Germinal center (tissue), 1 donor: ENCODE data around the gene TM4SF4.

ENCODE experiments used
- DNase-seq: peaks from one replicate; pipeline ENCODE4 v3.0.0; 2012; ENCODE audit warnings: mixed read lengths, low spot score

The TM4SF4 gene

GRCh38 chr3:149512073-149512782, 37.7 kb downstream of the TM4SF4 start:
- DNase-seq: no peak

DNA sequence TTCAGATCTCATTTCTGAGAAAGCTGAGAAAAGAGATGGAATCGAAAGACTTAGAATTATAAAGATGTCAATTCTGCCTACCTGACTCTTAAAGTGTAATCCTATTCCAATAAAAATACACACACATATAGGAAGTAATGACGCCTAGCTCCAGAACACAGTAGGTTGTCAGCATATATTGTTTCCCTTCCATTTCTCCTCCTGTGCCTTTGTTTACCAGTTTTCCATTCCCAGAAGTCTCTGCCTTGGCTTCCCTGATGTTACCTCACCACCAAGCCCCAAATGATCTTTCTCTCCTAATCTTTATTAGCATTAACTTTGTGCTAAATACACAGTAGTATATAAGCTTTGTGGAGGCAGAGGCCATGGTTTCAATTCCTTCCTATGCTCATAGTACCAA, 40.0 kb downstream of the TM4SF4 start:
- DNase-seq: no peak

GRCh38 chr3:149515249-149515648, 40.8 kb downstream of the TM4SF4 start:
- DNase-seq: no peak

DNA sequence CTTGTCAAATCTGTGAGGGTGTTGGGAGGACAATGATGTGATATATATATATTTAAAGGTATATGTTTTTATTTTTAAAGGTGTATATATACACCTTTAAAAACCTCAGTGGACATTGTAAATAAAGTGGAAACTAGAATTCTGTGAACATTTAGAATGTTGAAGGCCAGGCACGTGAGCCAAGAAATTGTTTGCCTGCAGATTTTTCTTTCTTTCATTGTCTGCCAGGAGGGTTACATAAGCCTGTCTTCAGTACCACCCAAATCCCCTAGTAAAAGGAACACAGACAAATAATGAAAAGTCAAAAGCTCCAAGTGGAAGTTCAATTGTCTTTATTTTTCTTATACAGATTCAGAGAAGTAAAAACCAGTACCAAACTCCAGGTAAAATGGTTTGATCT, 42.4 kb downstream of the TM4SF4 start:
- no peak for DNase-seq

DNA sequence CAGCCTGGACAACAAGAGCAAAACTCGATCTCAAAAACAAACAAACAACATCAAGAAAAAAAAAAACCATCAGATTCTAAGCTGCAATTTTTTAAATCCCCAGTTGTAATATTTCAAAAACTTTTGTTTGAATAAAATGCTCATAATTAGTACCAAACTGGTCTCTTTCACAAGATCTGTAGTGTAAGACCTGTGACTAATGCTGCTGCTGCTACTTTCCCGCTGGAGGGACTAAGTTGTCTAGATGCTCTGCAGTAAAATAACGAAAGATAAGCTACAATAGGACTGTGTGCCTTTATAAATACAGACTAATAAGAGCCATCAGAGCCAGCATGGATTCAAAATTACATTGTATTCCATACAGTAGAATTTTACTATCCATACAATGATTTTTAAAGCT, 45.4 kb downstream of the TM4SF4 start:
- no peak for DNase-seq

GRCh38 chr3:149523512-149524299, 49.2 kb downstream of the TM4SF4 start:
- DNase-seq: no peak

GRCh38 chr3:149527531-149528339, 53.2 kb downstream of the TM4SF4 start:
- DNase-seq: no peak

- DNase-seq: no peak
These were observed 53.8 kb downstream of the TM4SF4 start for GRCh38 chr3:149528340-149528650.

- no peak for DNase-seq
These were observed 54.6 kb downstream of the TM4SF4 start for GRCh38 chr3:149529099-149529498.

DNA sequence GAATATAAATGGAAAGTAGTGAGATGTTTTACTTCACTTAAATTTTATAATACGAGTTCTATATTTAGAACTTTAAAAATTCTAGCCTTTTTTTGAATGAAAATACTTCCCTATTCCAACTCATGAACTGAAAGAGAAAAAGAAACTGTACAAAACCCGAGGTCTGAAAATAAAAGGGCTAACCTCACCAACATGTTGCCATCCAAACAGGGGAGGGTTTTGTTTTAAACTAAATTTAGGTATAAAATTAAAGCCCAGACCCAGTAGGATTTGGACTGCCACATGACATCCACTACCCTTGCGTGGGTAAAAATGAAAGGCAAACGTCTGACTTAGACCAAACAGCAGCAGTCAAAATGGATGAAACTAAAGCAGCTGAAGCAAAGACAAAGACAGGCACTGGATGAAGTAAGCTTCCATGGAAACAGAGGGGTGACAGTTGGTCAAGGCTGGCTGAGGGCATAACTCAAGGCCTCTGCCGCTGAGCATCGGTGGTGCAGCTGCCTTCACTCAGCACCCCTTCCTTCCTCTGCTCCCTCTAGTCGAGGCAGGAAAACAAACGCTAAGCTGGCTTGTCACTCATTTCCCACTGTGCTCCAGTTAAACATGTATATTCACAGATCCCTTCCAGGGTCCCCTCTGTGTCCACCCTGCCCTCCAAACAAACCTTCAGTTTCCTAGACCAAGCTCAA, 58.1 kb downstream of the TM4SF4 start:
- no peak for DNase-seq

- DNase-seq: no peak
These were observed 59.6 kb downstream of the TM4SF4 start for GRCh38 chr3:149534082-149534481.

- DNase-seq: no peak
These were observed 60.3 kb downstream of the TM4SF4 start for GRCh38 chr3:149534671-149535332.

DNA sequence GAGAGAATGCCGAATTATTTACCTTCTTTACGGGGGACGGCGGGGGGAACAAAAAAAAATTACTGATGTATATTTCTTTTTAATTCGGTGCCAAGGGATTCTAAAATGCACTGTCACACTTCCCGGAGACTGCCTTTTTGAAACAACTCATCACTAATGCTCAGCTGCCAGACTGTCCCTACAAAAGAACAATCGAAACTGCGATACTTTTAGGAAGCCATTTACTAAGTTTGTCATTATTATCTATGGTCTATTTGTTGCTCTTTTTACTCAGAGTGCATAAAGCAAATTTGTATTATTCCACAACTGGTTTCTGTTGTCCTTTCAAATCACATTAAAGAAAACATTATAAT, 60.8 kb downstream of the TM4SF4 start:
- no peak for DNase-seq

DNA sequence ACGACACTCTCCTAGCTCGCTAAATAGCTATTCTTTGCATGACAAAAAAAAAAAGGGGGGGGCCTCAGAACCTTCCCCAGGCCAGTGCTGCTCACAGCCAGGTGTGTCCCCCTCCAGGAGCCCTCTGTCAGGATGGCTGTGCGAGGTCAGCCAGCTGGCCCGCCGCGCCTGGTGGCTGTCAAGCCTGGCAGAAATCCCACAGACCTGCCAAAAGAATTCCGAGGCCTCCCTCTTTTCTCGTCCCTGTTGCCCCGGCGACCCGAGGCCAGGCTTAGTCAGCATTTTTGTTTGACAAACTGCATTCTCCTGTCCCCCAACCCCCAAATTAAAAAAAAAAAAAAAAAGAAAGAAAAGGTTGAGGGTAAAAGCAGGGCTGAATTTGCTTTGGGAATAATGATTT, 61.9 kb downstream of the TM4SF4 start:
- no peak for DNase-seq

GRCh38 chr3:149538371-149538770, 63.9 kb downstream of the TM4SF4 start:
- DNase-seq: no peak

DNA sequence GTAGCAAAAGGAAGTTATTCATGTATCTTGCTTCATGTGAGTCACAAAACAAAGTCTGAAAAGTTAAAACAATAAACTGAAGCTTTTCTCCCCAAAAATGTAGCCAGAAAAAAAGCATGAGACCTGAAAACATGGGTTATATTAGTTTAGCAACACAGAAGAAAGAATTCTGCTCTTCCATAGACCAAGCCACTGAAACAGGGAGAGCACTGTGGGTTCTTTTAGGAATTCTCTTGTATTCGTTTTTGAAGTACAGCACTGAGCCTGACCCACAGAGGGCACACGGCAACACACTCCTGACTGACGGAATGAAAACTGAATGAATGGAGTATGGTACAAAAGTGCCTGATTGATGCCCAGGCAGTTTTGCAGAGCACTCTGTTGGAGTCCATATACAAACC, 66.6 kb downstream of the TM4SF4 start:
- no peak for DNase-seq

DNA sequence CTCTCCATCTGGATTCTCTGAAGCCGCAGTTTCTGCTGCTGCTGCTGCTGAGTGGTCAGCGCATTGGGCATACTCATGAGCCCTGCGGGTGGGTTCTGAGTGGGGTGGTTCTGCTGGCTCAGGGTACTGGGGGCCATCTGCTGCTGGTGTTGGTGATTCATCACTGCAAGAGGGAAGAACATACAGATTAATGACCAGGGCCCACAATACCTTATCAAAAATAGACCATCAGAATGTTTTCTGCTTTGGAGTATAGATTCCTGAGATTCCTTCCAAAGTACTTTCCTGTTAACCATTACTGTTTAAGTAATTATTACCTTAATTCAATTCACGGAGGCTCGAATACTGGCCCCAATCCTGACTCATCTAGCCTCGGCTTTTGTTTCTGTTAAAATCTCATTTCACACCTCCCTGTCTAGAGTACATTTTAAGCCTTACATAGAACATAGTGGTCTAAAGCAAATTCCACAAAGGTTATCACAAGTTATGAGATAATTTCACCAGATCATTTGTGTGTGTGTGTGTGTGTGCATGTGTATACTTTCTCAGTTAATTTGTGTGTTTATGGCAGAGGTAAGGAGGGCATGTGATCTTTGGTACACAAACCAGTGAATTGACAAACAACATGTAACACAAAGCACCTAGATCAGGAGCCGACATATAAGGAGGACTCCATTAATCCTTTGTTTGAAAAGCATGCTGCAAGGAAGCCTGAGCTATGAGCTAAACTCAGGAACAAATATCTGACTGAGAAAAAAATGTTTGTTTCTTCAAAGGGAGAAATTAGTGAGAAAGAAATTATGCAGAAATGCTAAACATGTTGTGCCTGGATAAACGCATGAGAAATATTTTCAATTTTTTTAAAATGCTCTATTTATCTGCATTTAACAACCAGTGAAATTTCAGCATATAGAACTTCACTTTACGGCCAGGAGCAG, 68.1 kb downstream of the TM4SF4 start:
- no peak for DNase-seq

GRCh38 chr3:149545049-149545448, 70.6 kb downstream of the TM4SF4 start:
- DNase-seq: no peak

GRCh38 chr3:149547413-149547812, 72.9 kb downstream of the TM4SF4 start:
- no peak for DNase-seq

DNA sequence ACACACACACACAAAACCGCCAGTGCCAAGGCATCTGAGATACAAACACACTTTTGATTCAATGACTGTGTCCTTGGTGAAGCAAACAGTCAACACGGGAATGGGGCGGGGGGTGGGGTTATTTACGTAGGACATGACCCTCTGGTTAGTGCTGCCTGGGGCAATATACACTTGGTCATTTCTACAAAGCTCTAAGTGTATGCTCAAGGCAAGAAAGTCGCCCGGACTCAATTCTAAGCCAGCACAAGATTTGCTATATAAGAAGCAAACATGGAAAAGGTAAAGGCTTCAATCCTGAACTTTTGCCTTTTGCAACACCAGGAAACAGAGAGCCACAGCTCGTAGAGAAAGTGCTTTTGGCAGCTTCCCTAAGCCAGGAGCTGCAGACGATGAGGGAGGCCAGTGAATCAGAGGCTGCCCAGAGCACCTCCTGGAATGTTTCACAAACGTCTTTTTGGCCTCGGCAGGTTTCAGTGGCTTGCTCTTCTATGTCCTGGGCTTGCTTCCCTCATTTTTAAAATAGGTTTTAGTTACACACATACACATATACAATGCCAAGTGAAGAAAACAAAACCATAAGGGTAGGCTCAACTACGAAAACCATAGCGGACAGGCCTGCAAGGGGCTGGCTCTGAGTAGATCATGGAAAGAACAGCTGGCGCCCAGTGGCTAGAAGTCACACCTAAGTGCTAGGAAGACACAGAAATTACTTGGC, 73.6 kb downstream of the TM4SF4 start:
- no peak for DNase-seq
